ENCODE results near the gene SMAD6.

The SMAD6 gene

GRCh38 chr15:66698971-66699370 is 3.1 kb upstream of the SMAD6 start:
- no peak for TF ChIP-seq ZFX (IDR thresholded peaks at IDR 0.05)
- no peak for TF ChIP-seq CTCF (conservative IDR thresholded peaks at IDR 0.05)
- H3K27ac ChIP-seq: no peak overlapping the region

GRCh38 chr15:66700412-66700801 is 1.6 kb upstream of the SMAD6 start:
- H3K27ac ChIP-seq: peak overlapping the region; percentile 92

GRCh38 chr15:66700802-66701421 is 1.1 kb upstream of the SMAD6 start:
- no peak for TF ChIP-seq ZFX (IDR thresholded peaks at IDR 0.05)
- H3K27ac ChIP-seq: peak overlapping the region; percentile 92

More at GRCh38 chr15:66700412-66700801, 1.6 kb upstream of the SMAD6 start:
- TF ChIP-seq CTCF (conservative IDR thresholded peaks at IDR 0.05): no peak
- TF ChIP-seq ZFX (IDR thresholded peaks at IDR 0.05): no peak

- peak overlapping the region; percentile 92 for H3K27ac ChIP-seq
- TF ChIP-seq CTCF (conservative IDR thresholded peaks at IDR 0.05) (no peak), ZFX (IDR thresholded peaks at IDR 0.05) (peak; percentile 42; the same call in 1 of the 2 replicates)
Observed at GRCh38 chr15:66701422-66702034, 508 bp upstream of the SMAD6 start.

GRCh38 chr15:66702787-66703539 is 927 bp downstream of the SMAD6 start:
- peak overlapping the region; percentile 92 for H3K27ac ChIP-seq
- 0 out of 2 replicates have a peak, but pooled peaks have one; percentile 9 for TF ChIP-seq CTCF (conservative IDR thresholded peaks at IDR 0.05)
- peak; percentile 60; the same call in 1 of the 2 replicates for TF ChIP-seq ZFX (IDR thresholded peaks at IDR 0.05)

- H3K27ac ChIP-seq: peak overlapping the region; percentile 92
- TF ChIP-seq CTCF (conservative IDR thresholded peaks at IDR 0.05): no peak
- peak; percentile 36 for TF ChIP-seq ZFX (IDR thresholded peaks at IDR 0.05)
Observed at GRCh38 chr15:66703540-66703941, 1.5 kb downstream of the SMAD6 start.

GRCh38 chr15:66704019-66704802 is 2.2 kb downstream of the SMAD6 start:
- peak overlapping the region; percentile 92 for H3K27ac ChIP-seq
- TF ChIP-seq ZFX (IDR thresholded peaks at IDR 0.05): no peak
- TF ChIP-seq CTCF (conservative IDR thresholded peaks at IDR 0.05): no peak
